ENCODE data around the gene STMN1. TPM values are rescaled to one million over a fixed set of nuclear protein-coding genes. Genes with fewer than 3 reads are reported as not detected.
A peak's percentile ranks its signal among the peaks of the same experiment; 100 is the strongest.

STMN1 gene
- total and polyA plus RNA-seq, 2 of the 8 experiments (the other 6 are each of a cell fraction or from before 2014, with no cell fraction given): 116 to 564 TPM

DNA sequence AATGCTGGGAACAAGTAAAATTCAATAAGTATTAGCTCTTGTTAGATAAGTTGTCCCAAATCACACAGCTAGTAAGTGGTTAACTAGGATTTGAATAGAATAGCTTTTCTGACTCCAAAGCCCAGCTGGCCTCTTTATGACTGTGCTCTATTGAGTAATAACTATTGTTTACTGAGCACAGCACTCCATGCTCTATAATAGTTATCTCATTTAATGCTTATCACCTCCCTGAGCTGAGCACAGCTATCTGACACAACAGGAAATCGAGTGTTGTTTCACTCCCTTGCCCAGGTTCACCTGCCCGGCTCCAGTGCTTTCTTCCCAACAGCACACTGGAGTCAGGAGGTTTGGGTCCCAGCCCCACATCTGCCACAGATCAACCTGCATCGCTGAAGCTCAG is 38.8 kb upstream of the STMN1 start:
- H2BK120ac ChIP-seq (replicated peaks; ENCODE audit: low read depth, low read length): no peak overlapping the region
- H3K4ac ChIP-seq (replicated peaks; ENCODE audit: insufficient read length, low read depth, low read length): no peak overlapping the region
- no peak overlapping the region for H2AFZ ChIP-seq (ENCODE audit: low read length)
- H4K5ac ChIP-seq (ENCODE audit: insufficient read length, low read depth, low read length): no peak overlapping the region
- H3K18ac ChIP-seq (ENCODE audit: extremely low read depth, low read length): no peak overlapping the region
- H2BK20ac ChIP-seq (ENCODE audit: low read length): no peak overlapping the region
- no peak overlapping the region for H3K14ac ChIP-seq (ENCODE audit: insufficient read length)
- no peak overlapping the region for H2AK5ac ChIP-seq (ENCODE audit: low read depth, low read length)
- H3K36me3 ChIP-seq (ENCODE audit: control insufficient read depth in 2 of 4, insufficient read depth in 4 of 4, low read length in 3 of 4): no peaks in the 10 kb centered on the region
- H3K23ac ChIP-seq (ENCODE audit: insufficient read length): no peak overlapping the region
- H2BK12ac ChIP-seq (ENCODE audit: low read depth, low read length): no peak overlapping the region
- POLR2A ChIA-PET (ENCODE audit: partially characterized antibody): interaction anchor here (0.6 to 1.6 kb wide), 5 partner anchors 11 to 550 kb away, joined by 3 to 6 read pairs (median 3); no protein-coding TSS in a partner anchor
- no peak overlapping the region for H3K9ac ChIP-seq (replicated peaks in 1 of 4; ENCODE audit: extremely low read depth in 1 of 4, low read depth in 3 of 4, low read length in 3 of 4)
- no peak overlapping the region for H3K4me2 ChIP-seq (ENCODE audit: insufficient read depth in 1 of 2, low read depth in 2 of 2, low read length in 2 of 2)
- H3K27me3 ChIP-seq (replicated peaks in 1 of 4; ENCODE audit: control insufficient read depth in 3 of 4, extremely low read depth in 1 of 4, insufficient read depth in 3 of 4, low read length in 3 of 4): no peaks in the 10 kb centered on the region
- H2BK5ac ChIP-seq (ENCODE audit: low read depth, low read length): no peak overlapping the region
- no peaks in the 10 kb centered on the region for H3K4me1 ChIP-seq (replicated peaks in 1 of 4; ENCODE audit: control insufficient read depth in 3 of 4, insufficient read depth in 4 of 4, low read length in 3 of 4)
- H3K79me1 ChIP-seq (ENCODE audit: low read depth, low read length): no peaks in the 10 kb centered on the region
- no peaks in the 10 kb centered on the region for H3K9me3 ChIP-seq (ENCODE audit: insufficient read depth in 2 of 2, low read depth in 1 of 2, low read length in 1 of 2)
- CTCF ChIA-PET (ENCODE audit: partially characterized antibody): interaction anchor here (0.5 to 2.3 kb wide), 6 partner anchors 13 to 1100 kb away, joined by 3 to 9 read pairs (median 3); no protein-coding TSS in a partner anchor
- no peak overlapping the region for H3K4me3 ChIP-seq (ENCODE audit: extremely low read depth in 1 of 4, insufficient read depth in 2 of 4, low read depth in 3 of 4, low read length in 4 of 4)
- H4K8ac ChIP-seq (ENCODE audit: extremely low read depth, insufficient read depth, low read length): peak overlapping the region; percentile 85; the same call in 1 of the 2 replicates
- no peak overlapping the region for H2BK15ac ChIP-seq (ENCODE audit: low read length)
- H4K91ac ChIP-seq (replicated peaks; ENCODE audit: insufficient read length, low read length): no peak overlapping the region
- TF ChIP-seq EP300 (IDR thresholded peaks at IDR 0.05; ENCODE audit: borderline replicate concordance in 1 of 2, low read depth in 2 of 2, low read length in 2 of 2) (no peak), SP2 (IDR thresholded peaks at IDR 0.05; ENCODE audit: low read length) (no peak), NANOG (IDR thresholded peaks at IDR 0.05; ENCODE audit: insufficient read depth, low read depth, low read length, poor library complexity, severe bottlenecking) (no peak)
- 83% methylated on average over 3 of the region's 3 CpGs; no CpG with 5 or more reads in 1 of the 2 experiments for WGBS, 2 experiments (ENCODE audit: extremely low coverage in 1 of 2, insufficient coverage in 1 of 2, insufficient read length in 1 of 2, insufficient replicate concordance in 2 of 2, low coverage in 1 of 2, low lambda C conversion rate in 2 of 2, missing lambda C conversion rate in 1 of 2)
- H3K23me2 ChIP-seq (ENCODE audit: low read depth, low read length): no peaks in the 10 kb centered on the region
- peaks cover 0 to 1% of the 10 kb centered on the region in 2 experiments for H4K20me1 ChIP-seq (replicated peaks in 1 of 2; ENCODE audit: control insufficient read depth in 1 of 2, insufficient read depth in 2 of 2, low read length in 2 of 2)
- DNase-seq (ENCODE audit: low read depth in 1 of 2, low spot score in 2 of 2) (no peak), FAIRE-seq (no peak)
- no peak overlapping the region for H3K56ac ChIP-seq (replicated peaks; ENCODE audit: insufficient read length, low read depth, low read length)
- no peak overlapping the region for H3K27ac ChIP-seq (ENCODE audit: low read depth, low read length)
- H3K79me2 ChIP-seq (ENCODE audit: control insufficient read depth in 1 of 2, insufficient read depth in 2 of 2, low read length in 2 of 2): no peaks in the 10 kb centered on the region

All from H1 (cell line).